Measurements from ENCODE around the gene HCK.

- no peak for TF ChIP-seq CTCF (IDR thresholded peaks at IDR 0.05; ENCODE audit: low read length)
- TF ChIP-seq EZH2 (optimal IDR thresholded peaks at IDR 0.05; ENCODE audit: low read depth, low read length) = no peak
These were observed 41.4 kb upstream of the HCK start for GRCh38 chr20:32010666-32011065.
